IPS-18c (cell line): Measurements from ENCODE around the gene TULP4.

Source experiments
- H3K4me3 ChIP-seq: 2 replicates; pipeline ENCODE4 v1.7.0; 2013; ENCODE audit warnings: low read depth, mild to moderate bottlenecking, low read length, moderate library complexity; ENCODE audit not compliant: insufficient read depth
- H3K9me3 ChIP-seq: one replicate; pipeline ENCODE4 v1.6.1; 2013; ENCODE audit warnings: mild to moderate bottlenecking, low read length, moderate library complexity; ENCODE audit not compliant: control insufficient read depth, insufficient read depth

TULP4 gene

GRCh38 chr6:158481690-158482473 is 169.6 kb downstream of the TULP4 start:
- Histone ChIP-seq H3K9me3 (peaks cover 5% of the 10 kb centered on the region), H3K4me3 (no peak overlapping the region)

GRCh38 chr6:158485431-158485830 is 173.2 kb downstream of the TULP4 start:
- Histone ChIP-seq H3K4me3 (no peak overlapping the region), H3K9me3 (peaks cover 3% of the 10 kb centered on the region)

- Histone ChIP-seq H3K9me3 (peaks cover 3% of the 10 kb centered on the region), H3K4me3 (no peak overlapping the region)
Measured at GRCh38 chr6:158487495-158487894, 175.2 kb downstream of the TULP4 start.

- H3K4me3 ChIP-seq, result no peak overlapping the region
Measured at GRCh38 chr6:158488065-158488464, 175.8 kb downstream of the TULP4 start.

GRCh38 chr6:158489441-158489840 is 177.2 kb downstream of the TULP4 start:
- Histone ChIP-seq H3K4me3 (no peak overlapping the region), H3K9me3 (peaks cover 3% of the 10 kb centered on the region)

More at GRCh38 chr6:158488065-158488464, 175.8 kb downstream of the TULP4 start:
- peaks cover 3% of the 10 kb centered on the region for H3K9me3 ChIP-seq

GRCh38 chr6:158492881-158493280 is 180.6 kb downstream of the TULP4 start:
- H3K4me3 ChIP-seq, result no peak overlapping the region
- H3K9me3 ChIP-seq, result no peaks in the 10 kb centered on the region

GRCh38 chr6:158496700-158497099 is 184.4 kb downstream of the TULP4 start:
- H3K4me3 ChIP-seq, result no peak overlapping the region
- H3K9me3 ChIP-seq, result no peaks in the 10 kb centered on the region

- H3K9me3 ChIP-seq, result no peaks in the 10 kb centered on the region
- no peak overlapping the region for H3K4me3 ChIP-seq
Measured at GRCh38 chr6:158497620-158498019, 185.4 kb downstream of the TULP4 start.

- H3K9me3 ChIP-seq, result no peaks in the 10 kb centered on the region
- H3K4me3 ChIP-seq, result no peak overlapping the region
Measured at GRCh38 chr6:158498362-158498761, 186.1 kb downstream of the TULP4 start.

- no peaks in the 10 kb centered on the region for H3K9me3 ChIP-seq
- no peak overlapping the region for H3K4me3 ChIP-seq
Measured at GRCh38 chr6:158499601-158500000, 187.3 kb downstream of the TULP4 start.

GRCh38 chr6:158500016-158500735 is 187.9 kb downstream of the TULP4 start:
- Histone ChIP-seq H3K9me3 (no peaks in the 10 kb centered on the region), H3K4me3 (no peak overlapping the region)

- Histone ChIP-seq H3K9me3 (no peaks in the 10 kb centered on the region), H3K4me3 (no peak overlapping the region)
Measured at GRCh38 chr6:158501360-158502262, 189.3 kb downstream of the TULP4 start.

GRCh38 chr6:158502263-158502950 is 190.1 kb downstream of the TULP4 start:
- Histone ChIP-seq H3K4me3 (no peak overlapping the region), H3K9me3 (no peaks in the 10 kb centered on the region)

GRCh38 chr6:158503222-158503621 is 191.0 kb downstream of the TULP4 start:
- Histone ChIP-seq H3K9me3 (no peaks in the 10 kb centered on the region), H3K4me3 (no peak overlapping the region)

- H3K4me3 ChIP-seq, result no peak overlapping the region
- no peaks in the 10 kb centered on the region for H3K9me3 ChIP-seq
Measured at GRCh38 chr6:158503846-158504245, 191.6 kb downstream of the TULP4 start.

GRCh38 chr6:158505194-158505593 is 192.9 kb downstream of the TULP4 start:
- no peak overlapping the region for H3K4me3 ChIP-seq

GRCh38 chr6:158506601-158507000 is 194.3 kb downstream of the TULP4 start:
- Histone ChIP-seq H3K9me3 (no peaks in the 10 kb centered on the region), H3K4me3 (no peak overlapping the region)

More at GRCh38 chr6:158505194-158505593, 192.9 kb downstream of the TULP4 start:
- H3K9me3 ChIP-seq, result no peaks in the 10 kb centered on the region
